ENCODE measurements around the gene SYNDIG1. TPM values are rescaled to one million over a fixed set of nuclear protein-coding genes. Genes with fewer than 3 reads are reported as not detected.

The SYNDIG1 gene
- total RNA-seq, 1 donor, result 1.6 TPM

DNA sequence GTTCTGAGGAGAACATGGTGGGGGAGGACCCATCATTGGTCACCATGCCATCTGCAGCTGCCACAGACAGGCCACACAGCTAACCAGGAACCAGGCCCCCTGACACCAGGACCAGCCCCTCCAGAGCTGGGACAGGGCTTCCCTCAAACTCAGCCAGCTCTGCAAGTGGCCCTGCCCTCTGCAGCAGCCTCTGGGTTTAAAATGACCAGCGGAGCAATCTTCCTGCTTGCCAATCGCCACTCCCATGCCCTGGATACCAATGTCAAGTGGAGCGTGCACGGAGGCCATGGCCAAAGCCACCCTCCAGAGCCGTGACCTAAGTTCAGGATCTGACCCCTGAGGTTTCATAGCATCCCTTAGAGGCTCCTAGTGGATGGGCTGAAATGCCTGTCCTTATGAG is 199.4 kb downstream of the SYNDIG1 start:
- no peak overlapping the region for H3K4me3 ChIP-seq (ENCODE audit: low read depth, low read length)
- TF ChIP-seq, protein P1, sequence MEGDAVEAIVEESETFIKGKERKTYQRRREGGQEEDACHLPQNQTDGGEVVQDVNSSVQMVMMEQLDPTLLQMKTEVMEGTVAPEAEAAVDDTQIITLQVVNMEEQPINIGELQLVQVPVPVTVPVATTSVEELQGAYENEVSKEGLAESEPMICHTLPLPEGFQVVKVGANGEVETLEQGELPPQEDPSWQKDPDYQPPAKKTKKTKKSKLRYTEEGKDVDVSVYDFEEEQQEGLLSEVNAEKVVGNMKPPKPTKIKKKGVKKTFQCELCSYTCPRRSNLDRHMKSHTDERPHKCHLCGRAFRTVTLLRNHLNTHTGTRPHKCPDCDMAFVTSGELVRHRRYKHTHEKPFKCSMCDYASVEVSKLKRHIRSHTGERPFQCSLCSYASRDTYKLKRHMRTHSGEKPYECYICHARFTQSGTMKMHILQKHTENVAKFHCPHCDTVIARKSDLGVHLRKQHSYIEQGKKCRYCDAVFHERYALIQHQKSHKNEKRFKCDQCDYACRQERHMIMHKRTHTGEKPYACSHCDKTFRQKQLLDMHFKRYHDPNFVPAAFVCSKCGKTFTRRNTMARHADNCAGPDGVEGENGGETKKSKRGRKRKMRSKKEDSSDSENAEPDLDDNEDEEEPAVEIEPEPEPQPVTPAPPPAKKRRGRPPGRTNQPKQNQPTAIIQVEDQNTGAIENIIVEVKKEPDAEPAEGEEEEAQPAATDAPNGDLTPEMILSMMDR (IDR thresholded peaks at IDR 0.05; ENCODE audit: insufficient read depth, low read length), result no peak
- DNase-seq (ENCODE audit: low read depth), result no peak

- TF ChIP-seq, protein P1 (IDR thresholded peaks at IDR 0.05; ENCODE audit: insufficient read depth, low read length), result no peak
- no peak overlapping the region for H3K4me3 ChIP-seq (ENCODE audit: low read depth, low read length)
- no peak for DNase-seq (ENCODE audit: low read depth)
Observed at GRCh38 chr20:24669701-24670100, 200.3 kb downstream of the SYNDIG1 start.

- TF ChIP-seq, protein P1 (IDR thresholded peaks at IDR 0.05; ENCODE audit: insufficient read depth, low read length), result no peak
- no peak overlapping the region for H3K4me3 ChIP-seq (ENCODE audit: low read depth, low read length)
- DNase-seq (ENCODE audit: low read depth), result no peak
Observed at GRCh38 chr20:24670341-24670872, 201.0 kb downstream of the SYNDIG1 start.

- TF ChIP-seq, protein P1 (IDR thresholded peaks at IDR 0.05; ENCODE audit: insufficient read depth, low read length), result no peak
- DNase-seq (ENCODE audit: low read depth), result no peak
- H3K4me3 ChIP-seq (ENCODE audit: low read depth, low read length), result no peak overlapping the region
Observed at GRCh38 chr20:24670981-24671380, 201.6 kb downstream of the SYNDIG1 start.

- TF ChIP-seq, protein P1 (IDR thresholded peaks at IDR 0.05; ENCODE audit: insufficient read depth, low read length), result no peak
- no peak overlapping the region for H3K4me3 ChIP-seq (ENCODE audit: low read depth, low read length)
- DNase-seq (ENCODE audit: low read depth), result no peak
Observed at GRCh38 chr20:24672181-24672880, 202.9 kb downstream of the SYNDIG1 start.

DNA sequence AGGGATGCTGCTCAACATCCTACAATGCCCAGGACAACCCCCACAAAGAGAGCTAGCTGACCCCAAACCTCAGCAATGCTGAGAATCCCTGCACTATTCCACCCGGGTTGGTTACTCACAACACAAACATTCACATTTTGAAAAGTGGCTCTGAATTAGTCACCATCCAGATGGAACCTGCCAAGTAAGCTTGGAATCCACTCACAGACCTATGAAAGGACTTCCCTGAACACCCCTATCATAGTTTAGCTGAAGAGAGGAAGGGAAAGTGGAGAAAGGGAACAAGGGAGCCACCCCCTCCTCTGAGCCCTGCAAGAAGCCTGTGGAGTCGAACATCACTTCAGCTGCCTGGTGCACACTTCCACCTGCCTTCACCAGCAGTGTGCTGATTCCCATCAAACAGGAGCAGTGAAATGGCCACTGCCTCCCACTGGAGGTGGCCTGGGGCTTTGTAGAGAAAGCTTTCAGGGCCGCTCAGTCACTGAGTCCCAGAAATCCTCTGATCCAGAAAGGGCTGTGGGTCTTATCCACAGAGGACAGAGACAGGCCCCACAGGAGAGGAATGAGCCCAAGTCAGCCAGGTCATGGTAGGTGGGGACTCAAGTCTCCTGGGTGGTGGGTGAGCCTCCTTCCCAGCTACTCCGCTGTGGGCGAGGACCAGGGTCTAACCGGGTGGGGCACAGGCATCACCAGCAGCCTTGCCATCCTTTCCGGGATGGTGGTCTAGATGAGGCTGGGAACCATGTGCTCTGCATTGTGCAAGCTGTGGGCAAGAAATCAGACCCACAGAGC is 203.7 kb downstream of the SYNDIG1 start:
- DNase-seq (ENCODE audit: low read depth), result peak; percentile 98
- peak overlapping the region; percentile 17 for H3K4me3 ChIP-seq (ENCODE audit: low read depth, low read length)
- TF ChIP-seq, protein P1 (IDR thresholded peaks at IDR 0.05; ENCODE audit: insufficient read depth, low read length), result no peak
